ENCODE measurements around the gene ADAMTS7. TPM values are rescaled to one million over a fixed set of nuclear protein-coding genes. Genes with fewer than 3 reads are reported as not detected.
"Not testable (repeated sequence)": the region's sequence is repeated elsewhere in the genome, so short reads cannot be mapped to it uniquely, and the experiment has no call there.

The ADAMTS7 gene
- total RNA-seq, 2 donors from 2014 or later = 20.8 to 39.2 TPM

- TF ChIP-seq CTCF (IDR thresholded peaks at IDR 0.05) = no peak
- no peaks in the 10 kb centered on the region for H3K36me3 ChIP-seq
- DNase-seq (ENCODE audit: low spot score) = peak; percentile 46
- no peaks in the 10 kb centered on the region for H3K9me3 ChIP-seq
- no peaks in the 10 kb centered on the region for H3K27me3 ChIP-seq
- H3K4me3 ChIP-seq = no peak overlapping the region
- H3K27ac ChIP-seq = peak overlapping the region; percentile 48 to 60
- H3K4me1 ChIP-seq = peaks cover 0 to 45% of the 10 kb centered on the region in 2 donors
These were observed 45.2 kb downstream of the ADAMTS7 start for GRCh38 chr15:78766041-78766440.

- DNase-seq (ENCODE audit: low spot score) = peak; percentile 54
- not testable (repeated sequence) for H3K27me3 ChIP-seq, H3K4me3 ChIP-seq, H3K9me3 ChIP-seq, H3K36me3 ChIP-seq
- H3K27ac ChIP-seq = peak overlapping the region; percentile 29 to 67
- H3K4me1 ChIP-seq = peaks cover 0 to 52% of the 10 kb centered on the region in 2 donors
These were observed 46.0 kb downstream of the ADAMTS7 start for GRCh38 chr15:78765154-78765860.

- H3K4me1 ChIP-seq = peaks cover 0 to 58% of the 10 kb centered on the region in 2 donors
- DNase-seq (ENCODE audit: low spot score) = peak; percentile 54
- not testable (repeated sequence) for H3K9me3 ChIP-seq, H3K4me3 ChIP-seq, H3K27me3 ChIP-seq, H3K36me3 ChIP-seq
- peak overlapping the region; percentile 29 to 67 for H3K27ac ChIP-seq
These were observed 46.7 kb downstream of the ADAMTS7 start for GRCh38 chr15:78764340-78765153.

- peak; percentile 57 for DNase-seq (ENCODE audit: low spot score)
- peak overlapping the region; percentile 67 to 74 for H3K27ac ChIP-seq
- no peak for TF ChIP-seq CTCF (IDR thresholded peaks at IDR 0.05)
- H3K27me3 ChIP-seq = no peaks in the 10 kb centered on the region
- H3K9me3 ChIP-seq = no peaks in the 10 kb centered on the region
- no peak overlapping the region for H3K4me3 ChIP-seq
- peaks cover 0 to 66% of the 10 kb centered on the region in 2 donors for H3K4me1 ChIP-seq
- no peaks in the 10 kb centered on the region for H3K36me3 ChIP-seq
These were observed 47.4 kb downstream of the ADAMTS7 start for GRCh38 chr15:78763796-78764241.

GRCh38 chr15:78762985-78763795, 48.1 kb downstream of the ADAMTS7 start:
- Histone ChIP-seq H3K4me1 (peaks cover 0 to 72% of the 10 kb centered on the region in 2 donors), H3K36me3 (no peaks in the 10 kb centered on the region)

GRCh38 chr15:78762386-78762961, 48.8 kb downstream of the ADAMTS7 start:
- Histone ChIP-seq H3K27ac (peak overlapping the region; percentile 67 to 74), H3K4me1 (peaks cover 0 to 79% of the 10 kb centered on the region in 2 donors)
- peak; percentile 54 for DNase-seq (ENCODE audit: low spot score)

More at GRCh38 chr15:78762985-78763795, 48.1 kb downstream of the ADAMTS7 start:
- Histone ChIP-seq H3K4me3 (no peak overlapping the region), H3K27me3 (no peaks in the 10 kb centered on the region), H3K9me3 (no peaks in the 10 kb centered on the region), H3K27ac (peak overlapping the region; percentile 67 to 74)
- no peak for TF ChIP-seq CTCF (IDR thresholded peaks at IDR 0.05)
- DNase-seq (ENCODE audit: low spot score) = peak; percentile 57

More at GRCh38 chr15:78762386-78762961, 48.8 kb downstream of the ADAMTS7 start:
- not testable (repeated sequence) for H3K4me3 ChIP-seq, H3K27me3 ChIP-seq, H3K9me3 ChIP-seq, H3K36me3 ChIP-seq

All from right atrium auricular region (tissue), 2 donors.